HepG2 (cell line): ENCODE measurements around the gene CAMK1D. TPM values are rescaled to one million over a fixed set of nuclear protein-coding genes. Genes with fewer than 3 reads are reported as not detected.

Source experiments
- AKAP8 ChIP-seq: sonication (generic); formaldehyde crosslinking; IDR thresholded peaks from 2 replicates; pipeline ENCODE4 v1.5.1; 2020; ENCODE audit warnings: mild to moderate bottlenecking, missing genetic modification reagents
- SATB2 ChIP-seq: sonication (generic); formaldehyde crosslinking; IDR thresholded peaks from 2 replicates; pipeline ENCODE4 v1.5.0; 2020; ENCODE audit warnings: missing genetic modification reagents
- YEATS4 ChIP-seq: sonication (generic); formaldehyde crosslinking; IDR thresholded peaks from 2 replicates; pipeline ENCODE4 v1.4.0; 2020; ENCODE audit warnings: missing genetic modification reagents, borderline replicate concordance
- ZFP82 ChIP-seq: sonication (generic); formaldehyde crosslinking; IDR thresholded peaks from 2 replicates; pipeline ENCODE4 v1.5.1; 2020; ENCODE audit warnings: mild to moderate bottlenecking, missing genetic modification reagents, borderline replicate concordance
- ZNF136 ChIP-seq: sonication (generic); formaldehyde crosslinking; IDR thresholded peaks from 2 replicates; pipeline ENCODE4 v1.8.1; 2022; ENCODE audit warnings: low read depth, mild to moderate bottlenecking, moderate library complexity, missing genetic modification reagents
- ZNF263 ChIP-seq: sonication (generic); formaldehyde crosslinking; IDR thresholded peaks from 2 replicates; pipeline ENCODE4 v1.4.0; 2020; ENCODE audit warnings: missing genetic modification reagents
- polyA plus RNA-seq, 8 experiments: library from polyadenylated mRNA; depleted of rRNA in 3 of 8; stranded (reverse) in 7 of 8; unstranded in 1 of 8; fragments of >200 nt; fragmentation: Illumina TruSeq in 4 of 8; extraction: Trizol in 4 of 8; gene quantifications; 2 replicates each; pipeline versions ENCODE4 v1.2.1 to v1.2.3, GENCODE V29; 2011 to 2016; ENCODE audit warnings: low read depth in 4 of 8, missing spikeins in 1 of 8, mixed read lengths in 1 of 8; ENCODE audit not compliant: insufficient read depth in 1 of 8
- total RNA-seq, 5 experiments: library from RNA; depleted of rRNA; stranded (reverse); fragments of >200 nt; fragmentation: Illumina TruSeq; extraction: Trizol; gene quantifications; 2 replicates each; pipeline ENCODE4 v1.2.3, GENCODE V29; 2016; ENCODE audit warnings: low read depth in 1 of 5
- TF ChIP-seq, protein P1 (sequence below), 2 experiments: sonication (generic) in 1 of 2; formaldehyde crosslinking in 1 of 2; IDR thresholded peaks; 2 replicates each; pipeline versions ENCODE4 v1.6.1 to v1.9.0; 2014 to 2022; ENCODE audit warnings: antibody characterized with exemption in 1 of 2, borderline replicate concordance in 1 of 2, inconsistent platforms in 1 of 2, low read depth in 1 of 2, missing genetic modification reagents in 1 of 2
- TF ChIP-seq, protein P2 (sequence below): IDR thresholded peaks from 2 replicates; pipeline ENCODE4 v1.6.1; 2016; ENCODE audit warnings: control low read depth
- TF ChIP-seq, protein P3 (sequence below): sonication (generic); formaldehyde crosslinking; IDR thresholded peaks from 2 replicates; pipeline ENCODE4 v1.5.0; 2020; ENCODE audit warnings: missing genetic modification reagents
- TF ChIP-seq, protein P4 (sequence below): sonication (generic); formaldehyde crosslinking; IDR thresholded peaks from 2 replicates; pipeline ENCODE4 v1.4.0; 2020; ENCODE audit warnings: low read depth, mild to moderate bottlenecking, missing genetic modification reagents

CAMK1D gene
- total and polyA plus RNA-seq, 2 of the 13 experiments (the other 11 are each of a cell fraction or from before 2014, with no cell fraction given) = under 0.01 TPM; not detected in 1

DNA sequence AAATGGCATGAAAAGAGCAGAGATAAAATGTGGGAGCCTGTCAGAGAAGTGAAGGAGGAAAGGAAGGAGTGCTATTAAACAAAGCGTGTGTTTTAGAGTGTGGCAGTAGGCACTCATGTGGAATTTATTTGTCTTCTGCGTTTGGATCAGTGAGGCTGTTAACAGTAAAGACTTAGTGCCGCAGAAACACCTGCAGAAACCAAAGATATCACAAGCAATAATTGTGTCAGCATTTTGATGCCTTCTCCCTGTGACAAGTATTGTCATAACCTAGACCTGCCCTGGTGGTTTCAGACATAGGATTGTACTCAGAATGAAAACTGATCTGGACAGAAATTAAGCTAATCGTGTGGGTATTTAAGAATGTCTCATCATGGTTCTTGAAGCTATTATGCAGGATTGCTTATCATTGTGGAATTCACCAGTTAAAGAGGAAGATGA lies 191.0 kb downstream of the CAMK1D start (continued):
- TF ChIP-seq, protein P1, sequence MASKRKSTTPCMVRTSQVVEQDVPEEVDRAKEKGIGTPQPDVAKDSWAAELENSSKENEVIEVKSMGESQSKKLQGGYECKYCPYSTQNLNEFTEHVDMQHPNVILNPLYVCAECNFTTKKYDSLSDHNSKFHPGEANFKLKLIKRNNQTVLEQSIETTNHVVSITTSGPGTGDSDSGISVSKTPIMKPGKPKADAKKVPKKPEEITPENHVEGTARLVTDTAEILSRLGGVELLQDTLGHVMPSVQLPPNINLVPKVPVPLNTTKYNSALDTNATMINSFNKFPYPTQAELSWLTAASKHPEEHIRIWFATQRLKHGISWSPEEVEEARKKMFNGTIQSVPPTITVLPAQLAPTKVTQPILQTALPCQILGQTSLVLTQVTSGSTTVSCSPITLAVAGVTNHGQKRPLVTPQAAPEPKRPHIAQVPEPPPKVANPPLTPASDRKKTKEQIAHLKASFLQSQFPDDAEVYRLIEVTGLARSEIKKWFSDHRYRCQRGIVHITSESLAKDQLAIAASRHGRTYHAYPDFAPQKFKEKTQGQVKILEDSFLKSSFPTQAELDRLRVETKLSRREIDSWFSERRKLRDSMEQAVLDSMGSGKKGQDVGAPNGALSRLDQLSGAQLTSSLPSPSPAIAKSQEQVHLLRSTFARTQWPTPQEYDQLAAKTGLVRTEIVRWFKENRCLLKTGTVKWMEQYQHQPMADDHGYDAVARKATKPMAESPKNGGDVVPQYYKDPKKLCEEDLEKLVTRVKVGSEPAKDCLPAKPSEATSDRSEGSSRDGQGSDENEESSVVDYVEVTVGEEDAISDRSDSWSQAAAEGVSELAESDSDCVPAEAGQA (IDR thresholded peaks at IDR 0.05; ENCODE audit: low read depth) = no peak
- TF ChIP-seq, protein P1 (CRISPR knock-in tag; IDR thresholded peaks at IDR 0.05; ENCODE audit: borderline replicate concordance) = no peak
- TF ChIP-seq AKAP8 (CRISPR knock-in tag) (no peak), ZFP82 (CRISPR knock-in tag) (no peak), ZNF136 (CRISPR knock-in tag) (no peak), SATB2 (CRISPR knock-in tag) (no peak), ZNF263 (CRISPR knock-in tag) (no peak), YEATS4 (CRISPR knock-in tag) (no peak)
- TF ChIP-seq, protein P2, sequence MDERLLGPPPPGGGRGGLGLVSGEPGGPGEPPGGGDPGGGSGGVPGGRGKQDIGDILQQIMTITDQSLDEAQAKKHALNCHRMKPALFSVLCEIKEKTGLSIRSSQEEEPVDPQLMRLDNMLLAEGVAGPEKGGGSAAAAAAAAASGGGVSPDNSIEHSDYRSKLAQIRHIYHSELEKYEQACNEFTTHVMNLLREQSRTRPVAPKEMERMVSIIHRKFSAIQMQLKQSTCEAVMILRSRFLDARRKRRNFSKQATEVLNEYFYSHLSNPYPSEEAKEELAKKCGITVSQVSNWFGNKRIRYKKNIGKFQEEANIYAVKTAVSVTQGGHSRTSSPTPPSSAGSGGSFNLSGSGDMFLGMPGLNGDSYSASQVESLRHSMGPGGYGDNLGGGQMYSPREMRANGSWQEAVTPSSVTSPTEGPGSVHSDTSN (CRISPR knock-in tag) = no peak
- TF ChIP-seq, protein P3, sequence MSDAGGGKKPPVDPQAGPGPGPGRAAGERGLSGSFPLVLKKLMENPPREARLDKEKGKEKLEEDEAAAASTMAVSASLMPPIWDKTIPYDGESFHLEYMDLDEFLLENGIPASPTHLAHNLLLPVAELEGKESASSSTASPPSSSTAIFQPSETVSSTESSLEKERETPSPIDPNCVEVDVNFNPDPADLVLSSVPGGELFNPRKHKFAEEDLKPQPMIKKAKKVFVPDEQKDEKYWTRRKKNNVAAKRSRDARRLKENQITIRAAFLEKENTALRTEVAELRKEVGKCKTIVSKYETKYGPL (CRISPR knock-in tag) = no peak
- TF ChIP-seq, protein P4, sequence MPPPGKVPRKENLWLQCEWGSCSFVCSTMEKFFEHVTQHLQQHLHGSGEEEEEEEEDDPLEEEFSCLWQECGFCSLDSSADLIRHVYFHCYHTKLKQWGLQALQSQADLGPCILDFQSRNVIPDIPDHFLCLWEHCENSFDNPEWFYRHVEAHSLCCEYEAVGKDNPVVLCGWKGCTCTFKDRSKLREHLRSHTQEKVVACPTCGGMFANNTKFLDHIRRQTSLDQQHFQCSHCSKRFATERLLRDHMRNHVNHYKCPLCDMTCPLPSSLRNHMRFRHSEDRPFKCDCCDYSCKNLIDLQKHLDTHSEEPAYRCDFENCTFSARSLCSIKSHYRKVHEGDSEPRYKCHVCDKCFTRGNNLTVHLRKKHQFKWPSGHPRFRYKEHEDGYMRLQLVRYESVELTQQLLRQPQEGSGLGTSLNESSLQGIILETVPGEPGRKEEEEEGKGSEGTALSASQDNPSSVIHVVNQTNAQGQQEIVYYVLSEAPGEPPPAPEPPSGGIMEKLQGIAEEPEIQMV (CRISPR knock-in tag) = no peak
